SU-DHL-6 (cell line): ENCODE data around the gene COL1A1.

Experiments
- H2AFZ ChIP-seq: fragments of 200-600 bp; sonication (generic); 2 replicates; pipeline ENCODE4 v1.6.1; 2014; ENCODE audit warnings: low read depth, mild to moderate bottlenecking, moderate library complexity, mixed read lengths, antibody characterized with exemption, low read length; ENCODE audit not compliant: severe bottlenecking
- H3F3A ChIP-seq: fragments of 200-600 bp; shearing (Covaris generic); 2 replicates; pipeline ENCODE4 v1.6.0; 2016; ENCODE audit warnings: antibody characterized with exemption, mild to moderate bottlenecking; ENCODE audit not compliant: insufficient read depth
- H3K27ac ChIP-seq: fragments of 200-600 bp; sonication (generic); 2 replicates; pipeline ENCODE4 v1.5.1; 2016; ENCODE audit warnings: low read depth, mild to moderate bottlenecking, low read length, moderate library complexity, mixed read lengths
- H3K27me3 ChIP-seq: fragments of 200-600 bp; sonication (generic), shearing (Covaris generic); 2 replicates; pipeline ENCODE4 v1.6.0; 2014; ENCODE audit warnings: mild to moderate bottlenecking, low read length
- H3K36me3 ChIP-seq: fragments of 200-600 bp; sonication (generic); 2 replicates; pipeline ENCODE4 v1.6.1; 2014; ENCODE audit warnings: mild to moderate bottlenecking, low read length, mixed read lengths
- H3K4me2 ChIP-seq: fragments of 300-600, 200-600 bp; shearing (Covaris generic), sonication (generic); 2 replicates; pipeline ENCODE4 v1.6.0; 2014; ENCODE audit warnings: low read length, low read depth, mild to moderate bottlenecking; ENCODE audit not compliant: poor library complexity, severe bottlenecking
- H3K4me3 ChIP-seq: fragments of 200-600 bp; sonication (generic); 2 replicates; pipeline ENCODE4 v1.5.1; 2014; ENCODE audit warnings: antibody characterized with exemption, low read length, mild to moderate bottlenecking, mixed read lengths; ENCODE audit not compliant: insufficient read depth, poor library complexity, severe bottlenecking
- H3K79me2 ChIP-seq: fragments of 200-600 bp; sonication (generic); 2 replicates; pipeline ENCODE4 v1.6.1; 2014; ENCODE audit warnings: mild to moderate bottlenecking, low read length, moderate library complexity; ENCODE audit not compliant: insufficient read depth
- H3K9ac ChIP-seq: fragments of 200-600 bp; sonication (generic); 2 replicates; pipeline ENCODE4 v1.7.0; 2014; ENCODE audit warnings: mild to moderate bottlenecking, low read length
- H3K9me2 ChIP-seq: fragments of 200-600 bp; sonication (generic); replicated peaks from 2 replicates; pipeline ENCODE4 v1.6.1; 2014; ENCODE audit warnings: low read length; ENCODE audit not compliant: insufficient read depth
- H3K9me3 ChIP-seq: fragments of 200-600 bp; sonication (generic); 2 replicates; pipeline ENCODE4 v1.6.1; 2014; ENCODE audit warnings: low read length, mixed read lengths; ENCODE audit not compliant: insufficient read depth
- H4K20me1 ChIP-seq: fragments of 200-600 bp; sonication (generic); 2 replicates; pipeline ENCODE4 v1.6.1; 2014; ENCODE audit warnings: low read depth, mild to moderate bottlenecking, antibody characterized with exemption, low read length, moderate library complexity, mixed read lengths
- CTCF ChIP-seq: fragments of 200-600 bp; sonication (generic); IDR thresholded peaks from one replicate; pipeline ENCODE4 v1.5.1; 2017; ENCODE audit warnings: antibody characterized with exemption, mild to moderate bottlenecking, low read length, moderate library complexity; ENCODE audit not compliant: insufficient read depth, poor library complexity, severe bottlenecking
- EZH2phosphoT487 ChIP-seq: fragments of 200-600 bp; sonication (generic), shearing (Covaris generic); conservative IDR thresholded peaks from 2 replicates; pipeline ENCODE4 v1.6.1; 2018; ENCODE audit warnings: mild to moderate bottlenecking, antibody characterized with exemption, low read length, moderate library complexity, mixed read lengths

COL1A1 gene

GRCh38 chr17:50238601-50239280, 37.3 kb upstream of the COL1A1 start:
- Histone ChIP-seq H3K9ac (no peak overlapping the region), H3K4me3 (no peak overlapping the region), H4K20me1 (no peaks in the 10 kb centered on the region), H3F3A (no peaks in the 10 kb centered on the region), H3K27ac (no peak overlapping the region), H3K79me2 (no peaks in the 10 kb centered on the region), H3K9me3 (no peaks in the 10 kb centered on the region), H3K9me2 (no peaks in the 10 kb centered on the region), H2AFZ (no peak overlapping the region), H3K27me3 (no peaks in the 10 kb centered on the region), H3K36me3 (no peaks in the 10 kb centered on the region), H3K4me2 (no peak overlapping the region)
- TF ChIP-seq EZH2phosphoT487 (no peak), CTCF (no peak)

GRCh38 chr17:50237901-50238300, 36.5 kb upstream of the COL1A1 start:
- no peak overlapping the region for H3K4me2 ChIP-seq
- H4K20me1 ChIP-seq, result no peaks in the 10 kb centered on the region
- no peaks in the 10 kb centered on the region for H3F3A ChIP-seq
- no peaks in the 10 kb centered on the region for H3K9me3 ChIP-seq
- TF ChIP-seq EZH2phosphoT487 (no peak), CTCF (no peak)
- H2AFZ ChIP-seq, result no peak overlapping the region
- H3K27me3 ChIP-seq, result no peaks in the 10 kb centered on the region
- H3K4me3 ChIP-seq, result no peak overlapping the region
- H3K9me2 ChIP-seq, result no peaks in the 10 kb centered on the region
- H3K27ac ChIP-seq, result no peak overlapping the region
- no peaks in the 10 kb centered on the region for H3K36me3 ChIP-seq
- H3K79me2 ChIP-seq, result no peaks in the 10 kb centered on the region
- H3K9ac ChIP-seq, result no peak overlapping the region

GRCh38 chr17:50234581-50234980, 33.1 kb upstream of the COL1A1 start:
- H3K27ac ChIP-seq, result no peak overlapping the region

More at GRCh38 chr17:50234581-50234980, 33.1 kb upstream of the COL1A1 start:
- Histone ChIP-seq H3F3A (no peaks in the 10 kb centered on the region), H3K79me2 (no peaks in the 10 kb centered on the region), H3K9me3 (no peaks in the 10 kb centered on the region), H2AFZ (no peak overlapping the region), H3K4me3 (no peak overlapping the region), H4K20me1 (no peaks in the 10 kb centered on the region), H3K9me2 (no peaks in the 10 kb centered on the region), H3K4me2 (no peak overlapping the region), H3K27me3 (no peaks in the 10 kb centered on the region), H3K36me3 (no peaks in the 10 kb centered on the region), H3K9ac (no peak overlapping the region)
- no peak for TF ChIP-seq CTCF
- TF ChIP-seq EZH2phosphoT487, result no peak
